H9 (cell line): ENCODE results near the gene RMND5B. TPM values are rescaled to one million over a fixed set of nuclear protein-coding genes. Genes with fewer than 3 reads are reported as not detected.

Experiments used
- DNase-seq: peaks from one replicate; pipeline ENCODE4 v3.0.0-alpha.2; 2017
- H2AFZ ChIP-seq: one replicate; pipeline ENCODE4 v1.6.1; 2013; ENCODE audit warnings: mild to moderate bottlenecking, low read length, control low read depth, moderate library complexity
- H2AK5ac ChIP-seq: 2 replicates; pipeline ENCODE4 v1.6.1; 2013; ENCODE audit warnings: low read length, control low read depth, mixed read lengths; ENCODE audit not compliant: insufficient read length
- H2BK120ac ChIP-seq: one replicate; pipeline ENCODE4 v1.6.1; 2013; ENCODE audit warnings: low read depth, mild to moderate bottlenecking, low read length, control low read depth, inconsistent platforms; ENCODE audit not compliant: poor library complexity, severe bottlenecking
- H2BK12ac ChIP-seq: 2 replicates; pipeline ENCODE4 v1.6.1; 2013; ENCODE audit warnings: low read length, control low read depth, mixed read lengths, low read depth; ENCODE audit not compliant: insufficient read length
- H2BK15ac ChIP-seq: 2 replicates; pipeline ENCODE4 v1.6.1; 2013; ENCODE audit warnings: low read depth, low read length, control low read depth
- H2BK20ac ChIP-seq: one replicate; pipeline ENCODE4 v1.6.1; 2013; ENCODE audit warnings: low read depth, mild to moderate bottlenecking, low read length, control low read depth, inconsistent platforms; ENCODE audit not compliant: poor library complexity, severe bottlenecking
- H2BK5ac ChIP-seq: 2 replicates; pipeline ENCODE4 v1.6.1; 2013; ENCODE audit warnings: low read length, control low read depth, mixed read lengths; ENCODE audit not compliant: insufficient read length
- H3K14ac ChIP-seq: 2 replicates; pipeline ENCODE4 v1.6.1; 2013; ENCODE audit warnings: low read length, control low read depth; ENCODE audit not compliant: insufficient read depth
- H3K18ac ChIP-seq: 2 replicates; pipeline ENCODE4 v1.6.1; 2013; ENCODE audit warnings: low read depth, mild to moderate bottlenecking, mixed read lengths, low read length, control low read depth; ENCODE audit not compliant: insufficient read length
- H3K23ac ChIP-seq: 2 replicates; pipeline ENCODE4 v1.6.1; 2013; ENCODE audit warnings: low read length, control low read depth, mixed read lengths, low read depth; ENCODE audit not compliant: insufficient read length
- H3K23me2 ChIP-seq: 2 replicates; pipeline ENCODE4 v1.6.1; 2013; ENCODE audit warnings: low read depth, mild to moderate bottlenecking, mixed read lengths, low read length, control low read depth; ENCODE audit not compliant: insufficient read length, poor library complexity, severe bottlenecking
- H3K27ac ChIP-seq: 2 replicates; pipeline ENCODE4 v1.5.1; 2013; ENCODE audit warnings: low read length, control low read depth, mixed read lengths, low read depth; ENCODE audit not compliant: insufficient read length
- H3K27me3 ChIP-seq: 2 replicates; pipeline ENCODE4 v1.6.1; 2013; ENCODE audit warnings: low read length, control low read depth, inconsistent platforms; ENCODE audit not compliant: insufficient read depth
- H3K4ac ChIP-seq: 2 replicates; pipeline ENCODE4 v1.6.1; 2013; ENCODE audit warnings: low read depth, mild to moderate bottlenecking, control low read depth, inconsistent platforms, low read length, moderate library complexity
- H3K4me1 ChIP-seq: 2 replicates; pipeline ENCODE4 v1.6.1; 2013; ENCODE audit warnings: low read length, control low read depth, inconsistent platforms; ENCODE audit not compliant: insufficient read depth
- H3K4me2 ChIP-seq: 2 replicates; pipeline ENCODE4 v1.6.1; 2013; ENCODE audit warnings: low read length, control low read depth, mixed read lengths; ENCODE audit not compliant: insufficient read length, insufficient read depth
- H3K56ac ChIP-seq: 2 replicates; pipeline ENCODE4 v1.6.1; 2013; ENCODE audit warnings: low read depth, mild to moderate bottlenecking, mixed read lengths, low read length, control low read depth; ENCODE audit not compliant: insufficient read length
- H3K79me1 ChIP-seq: 2 replicates; pipeline ENCODE4 v1.6.1; 2013; ENCODE audit warnings: low read depth, mild to moderate bottlenecking, moderate library complexity, low read length, control low read depth, inconsistent platforms; ENCODE audit not compliant: insufficient read depth, poor library complexity, severe bottlenecking
- H3K79me2 ChIP-seq: 2 replicates; pipeline ENCODE4 v1.6.1; 2013; ENCODE audit warnings: low read length, control low read depth, inconsistent platforms; ENCODE audit not compliant: insufficient read depth
- H3K9ac ChIP-seq: 2 replicates; pipeline ENCODE4 v1.6.1; 2013; ENCODE audit warnings: low read length, control low read depth, mixed read lengths; ENCODE audit not compliant: insufficient read length; ENCODE audit errors: extremely low read depth
- H3K9me3 ChIP-seq: one replicate; pipeline ENCODE4 v1.6.1; 2013; ENCODE audit warnings: low read depth, low read length, inconsistent platforms; ENCODE audit not compliant: control insufficient read depth
- H3T11ph ChIP-seq: one replicate; pipeline ENCODE4 v1.6.1; 2013; ENCODE audit warnings: mild to moderate bottlenecking, low read length, control low read depth, inconsistent platforms
- H4K20me1 ChIP-seq: one replicate; pipeline ENCODE4 v1.6.1; 2013; ENCODE audit not compliant: control insufficient read depth, insufficient read length, insufficient read depth
- H4K5ac ChIP-seq: 2 replicates; pipeline ENCODE4 v1.6.1; 2013; ENCODE audit warnings: low read depth, mild to moderate bottlenecking, mixed read lengths, low read length, control low read depth; ENCODE audit not compliant: insufficient read length
- H4K8ac ChIP-seq: replicated peaks from 2 replicates; pipeline ENCODE4 v1.6.1; 2013; ENCODE audit warnings: low read length, control low read depth, mixed read lengths, low read depth; ENCODE audit not compliant: insufficient read length
- H4K91ac ChIP-seq: 2 replicates; pipeline ENCODE4 v1.6.1; 2013; ENCODE audit warnings: low read depth, mild to moderate bottlenecking, moderate library complexity, mixed read lengths, low read length, control low read depth; ENCODE audit not compliant: insufficient read length
- H3K27ac Mint-ChIP-seq, 3 experiments: 2 replicates in 2 of 3; 3 replicates in 1 of 3; pipeline ENCODE4 v1.8.0; 2020 to 2021; ENCODE audit warnings: mixed read lengths in 3 of 3, mild to moderate bottlenecking in 1 of 3, moderate library complexity in 1 of 3
- H3K27me3 Mint-ChIP-seq: 2 replicates; pipeline ENCODE4 v1.8.0; 2021; ENCODE audit warnings: low read depth, mild to moderate bottlenecking, moderate library complexity, mixed read lengths
- H3K36me3 Mint-ChIP-seq, 3 experiments: 2 replicates in 2 of 3; 3 replicates in 1 of 3; pipeline ENCODE4 v1.8.0; 2020 to 2021; ENCODE audit warnings: low read depth in 3 of 3, mixed read lengths in 3 of 3; ENCODE audit not compliant: insufficient read depth in 1 of 3
- H3K4me1 Mint-ChIP-seq, 2 experiments: 2 replicates each; pipeline ENCODE4 v1.8.0; 2020; ENCODE audit warnings: mixed read lengths in 2 of 2
- H3K4me3 Mint-ChIP-seq, 2 experiments: 2 replicates in 1 of 2; 3 replicates in 1 of 2; pipeline ENCODE4 v1.8.0; 2020 to 2021; ENCODE audit warnings: mild to moderate bottlenecking in 2 of 2, mixed read lengths in 2 of 2, moderate library complexity in 1 of 2
- H3K9me3 Mint-ChIP-seq, 2 experiments: 2 replicates in 1 of 2; 3 replicates in 1 of 2; pipeline ENCODE4 v1.8.0; 2020; ENCODE audit warnings: mild to moderate bottlenecking in 2 of 2, mixed read lengths in 2 of 2, moderate library complexity in 1 of 2
- WGBS: extraction: QIAGEN DNeasy Blood & Tissue Kit; methylation state at CpG from one replicate; pipeline ENCODE4 v1.1.7; 2013; ENCODE audit warnings: missing lambda C conversion rate, low lambda C conversion rate, mixed read lengths; ENCODE audit not compliant: insufficient read length; ENCODE audit errors: extremely low coverage; 5-methylcytosine and 5-hydroxymethylcytosine counted together
- total RNA-seq: library from RNA; stranded (reverse); gene quantifications from 2 replicates; pipeline ENCODE4 v1.2.1, GENCODE V29; 2021
- TF ChIP-seq, protein P1 (sequence below): fragments of 200-600 bp; sonication (generic); conservative IDR thresholded peaks from 3 replicates; pipeline ENCODE4 v1.8.0; 2021; ENCODE audit warnings: antibody characterized with exemption, mild to moderate bottlenecking

Gene RMND5B
- total RNA-seq, 1 experiment from 2014 or later = 86.4 TPM

GRCh38 chr5:178149199-178149932 is 18.6 kb downstream of the RMND5B start:
- no peak overlapping the region for H2BK15ac ChIP-seq
- TF ChIP-seq, protein P1, sequence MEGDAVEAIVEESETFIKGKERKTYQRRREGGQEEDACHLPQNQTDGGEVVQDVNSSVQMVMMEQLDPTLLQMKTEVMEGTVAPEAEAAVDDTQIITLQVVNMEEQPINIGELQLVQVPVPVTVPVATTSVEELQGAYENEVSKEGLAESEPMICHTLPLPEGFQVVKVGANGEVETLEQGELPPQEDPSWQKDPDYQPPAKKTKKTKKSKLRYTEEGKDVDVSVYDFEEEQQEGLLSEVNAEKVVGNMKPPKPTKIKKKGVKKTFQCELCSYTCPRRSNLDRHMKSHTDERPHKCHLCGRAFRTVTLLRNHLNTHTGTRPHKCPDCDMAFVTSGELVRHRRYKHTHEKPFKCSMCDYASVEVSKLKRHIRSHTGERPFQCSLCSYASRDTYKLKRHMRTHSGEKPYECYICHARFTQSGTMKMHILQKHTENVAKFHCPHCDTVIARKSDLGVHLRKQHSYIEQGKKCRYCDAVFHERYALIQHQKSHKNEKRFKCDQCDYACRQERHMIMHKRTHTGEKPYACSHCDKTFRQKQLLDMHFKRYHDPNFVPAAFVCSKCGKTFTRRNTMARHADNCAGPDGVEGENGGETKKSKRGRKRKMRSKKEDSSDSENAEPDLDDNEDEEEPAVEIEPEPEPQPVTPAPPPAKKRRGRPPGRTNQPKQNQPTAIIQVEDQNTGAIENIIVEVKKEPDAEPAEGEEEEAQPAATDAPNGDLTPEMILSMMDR = peak; percentile 33; the same call in 2 of the 3 replicates
- peaks cover 5% of the 10 kb centered on the region for H3K23me2 ChIP-seq
- peaks cover 3 to 14% of the 10 kb centered on the region in 2 experiments for H3K4me1 Mint-ChIP-seq
- no peak for DNase-seq
- H4K5ac ChIP-seq = no peak overlapping the region
- no peak overlapping the region for H3K27ac ChIP-seq
- H3K4me2 ChIP-seq = no peak overlapping the region
- H3K27me3 ChIP-seq = no peaks in the 10 kb centered on the region
- H2BK20ac ChIP-seq = no peak overlapping the region
- no peak overlapping the region for H3K9ac ChIP-seq
- no peaks in the 10 kb centered on the region; the same call in 1 of the 2 replicates for H3K4me1 ChIP-seq
- H4K20me1 ChIP-seq = peaks cover 2% of the 10 kb centered on the region
- H3K79me2 ChIP-seq = no peaks in the 10 kb centered on the region
- peaks cover 4% of the 10 kb centered on the region for H3K79me1 ChIP-seq
- WGBS = no CpG with 5 or more reads among the region's 11 CpGs
- no peak overlapping the region for H2BK5ac ChIP-seq
- H3K56ac ChIP-seq = no peak overlapping the region
- no peaks in the 10 kb centered on the region; a peak in 1 of 5 replicates for H3K9me3 Mint-ChIP-seq
- peaks cover 46 to 78% (median 72%) of the 10 kb centered on the region in 3 experiments; a peak in 6 of 7 replicates for H3K36me3 Mint-ChIP-seq
- no peak overlapping the region for H3K18ac ChIP-seq
- H2AFZ ChIP-seq = no peak overlapping the region
- H2BK120ac ChIP-seq = no peak overlapping the region
- H3K27ac Mint-ChIP-seq = peak overlapping the region in 1 of 3 experiments; percentile 82; a peak in 1 of 7 replicates
- peaks cover 2% of the 10 kb centered on the region; the same call in 1 of the 2 replicates for H3K27me3 Mint-ChIP-seq
- H3T11ph ChIP-seq = no peak overlapping the region
- no peak overlapping the region for H4K8ac ChIP-seq
- no peak overlapping the region for H2BK12ac ChIP-seq
- no peak overlapping the region for H2AK5ac ChIP-seq
- no peak overlapping the region for H4K91ac ChIP-seq
- H3K4ac ChIP-seq = no peak overlapping the region
- H3K23ac ChIP-seq = no peak overlapping the region
- H3K9me3 ChIP-seq = no peaks in the 10 kb centered on the region
- H3K4me3 Mint-ChIP-seq = no peak overlapping the region; a peak in 1 of 5 replicates
- H3K14ac ChIP-seq = no peak overlapping the region
